Smooth muscle cell of trachea (primary cell): ENCODE measurements around the gene HERC6. TPM values are rescaled to one million over a fixed set of nuclear protein-coding genes. Genes with fewer than 3 reads are reported as not detected.

Experiments used
- total RNA-seq: library from RNA; depleted of rRNA; stranded (reverse); fragments of >200 nt; gene quantifications from 2 replicates; pipeline ENCODE4 v1.2.1, GENCODE V29; 2014

Gene HERC6
- 8.7 and 11.6 TPM in 2 replicates for total RNA-seq

DNA sequence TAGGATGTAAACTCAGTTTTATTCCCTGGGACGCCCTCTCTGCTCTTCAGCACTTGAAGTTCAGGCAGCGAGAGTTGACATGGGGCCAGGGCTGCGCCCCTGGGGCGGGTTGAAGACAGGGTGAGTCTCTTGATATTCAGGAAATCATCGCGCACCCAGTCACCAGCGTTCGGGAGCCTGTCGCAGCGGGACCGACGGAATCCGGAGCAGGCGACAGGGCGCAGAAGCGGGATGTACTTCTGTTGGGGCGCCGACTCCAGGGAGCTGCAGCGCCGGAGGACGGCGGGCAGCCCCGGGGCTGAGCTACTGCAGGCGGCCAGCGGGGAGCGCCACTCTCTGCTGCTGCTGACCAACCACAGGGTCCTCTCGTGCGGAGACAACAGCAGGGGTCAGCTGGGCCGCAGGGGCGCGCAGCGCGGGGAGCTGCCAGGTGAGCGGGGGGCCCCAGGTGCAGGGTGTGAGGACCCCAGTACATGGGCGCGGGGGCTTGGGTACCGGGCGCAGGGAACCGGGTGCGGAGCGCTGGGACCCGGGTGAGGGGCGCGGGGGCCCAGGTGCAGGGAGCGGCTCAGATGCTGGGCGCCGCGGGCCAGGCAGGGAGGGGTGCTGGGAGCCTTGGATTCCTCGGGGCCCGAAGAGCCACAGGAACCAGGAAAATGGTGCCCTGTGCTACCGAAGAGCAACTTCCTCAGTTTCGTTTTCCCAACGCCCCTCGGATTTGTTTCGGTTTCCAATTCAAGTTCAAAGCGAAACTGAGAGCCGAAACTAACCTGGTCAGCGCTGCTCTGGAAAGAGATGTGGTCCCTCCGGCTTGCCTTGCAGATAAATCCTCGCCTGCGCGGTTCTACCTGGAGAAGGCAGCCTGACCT lies at the start of gene HERC6:
TSS of gene HERC6 (plus strand) at position 162 of the 869 bp plus-strand sequence. CDS start at position 232, 70 bp downstream.

DNA sequence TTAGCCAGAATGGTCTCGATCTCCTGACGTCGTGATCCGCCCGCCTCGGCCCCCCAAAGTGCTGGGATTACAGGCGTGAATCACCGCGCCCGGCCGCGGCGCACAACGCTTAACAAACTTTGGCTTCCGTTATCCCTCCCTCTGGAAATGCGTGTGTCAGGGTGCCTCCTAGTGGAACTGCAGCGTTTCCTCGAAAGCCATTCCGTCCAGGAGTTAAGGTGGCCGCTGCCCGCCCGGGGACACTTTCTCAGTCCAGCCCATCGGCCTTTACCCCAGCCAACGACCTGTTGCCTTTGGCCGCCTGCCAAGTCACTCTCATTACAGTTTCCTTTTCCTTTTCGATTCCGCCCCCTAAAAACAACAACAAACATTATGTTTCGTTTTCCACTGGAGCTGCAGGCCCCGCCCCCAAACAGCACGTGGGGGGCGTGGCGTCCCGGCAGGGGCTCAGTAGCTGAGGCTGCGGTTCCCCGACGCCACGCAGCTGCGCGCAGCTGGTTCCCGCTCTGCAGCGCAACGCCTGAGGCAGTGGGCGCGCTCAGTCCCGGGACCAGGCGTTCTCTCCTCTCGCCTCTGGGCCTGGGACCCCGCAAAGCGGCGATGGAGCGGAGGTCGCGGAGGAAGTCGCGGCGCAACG lies 78.1 kb downstream of the HERC6 start, which contains the start of gene HERC5:
TSS of gene HERC5 (plus strand) at position 450 of the 637 bp plus-strand sequence. CDS start at position 601, 151 bp downstream.

Other genes with a start within 250 kb of the HERC6 start
- 1.0 and 1.7 TPM in 2 replicates for gene ABCG2, start 220.2 kb upstream of the HERC6 start, total RNA-seq
- 17.5 and 23.0 TPM in 2 replicates for gene PPM1K, start 94.3 kb upstream of the HERC6 start, total RNA-seq
- gene HERC5, start 78.3 kb downstream of the HERC6 start, total RNA-seq, result 1.7 and 6.0 TPM in 2 replicates
- gene PYURF, start 144.9 kb downstream of the HERC6 start, total RNA-seq, result 54.6 and 83.9 TPM in 2 replicates
- gene HERC3, start 213.6 kb downstream of the HERC6 start, total RNA-seq, result 13.9 and 24.7 TPM in 2 replicates